SK-N-SH treated with all-trans-retinoic acid at 6 μM for 48 hours (cell line): ENCODE data around the gene ABHD17C.

Source experiments
- ATAC-seq: fragments of 200-7000 bp; cut with Tn5 transposase; 3 replicates; pipeline ENCODE4 v1.9.1; 2020; ENCODE audit warnings: mild to moderate bottlenecking, moderate library complexity
- ARNTL ChIP-seq: fragments of 450-650 bp; formaldehyde crosslinking; IDR thresholded peaks from 2 replicates; pipeline ENCODE4 v1.5.0; 2020; ENCODE audit warnings: low read depth, mild to moderate bottlenecking, moderate library complexity, borderline replicate concordance
- BACH2 ChIP-seq: fragments of 250-450 bp; sonication (Bioruptor Pico); IDR thresholded peaks from 2 replicates; pipeline ENCODE4 v1.9.0; 2021; ENCODE audit warnings: mild to moderate bottlenecking, borderline replicate concordance
- CSDC2 ChIP-seq: fragments of 250-450 bp; sonication (Bioruptor Pico); IDR thresholded peaks from 2 replicates; pipeline ENCODE4 v1.5.0; 2020; ENCODE audit warnings: mild to moderate bottlenecking, moderate library complexity
- CSRNP3 ChIP-seq: fragments of 250-450 bp; sonication (Bioruptor Pico); IDR thresholded peaks from 2 replicates; pipeline ENCODE4 v1.5.1; 2021; ENCODE audit warnings: mild to moderate bottlenecking, moderate library complexity
- ESRRG ChIP-seq: fragments of 250-450 bp; sonication (Bioruptor Pico); IDR thresholded peaks from 2 replicates; pipeline ENCODE4 v1.6.1; 2021; ENCODE audit warnings: mild to moderate bottlenecking
- ISL1 ChIP-seq: fragments of 250-450 bp; sonication (Bioruptor Pico); IDR thresholded peaks from 2 replicates; pipeline ENCODE4 v2.1.2; 2022; ENCODE audit warnings: mild to moderate bottlenecking, moderate library complexity
- OSR1 ChIP-seq: fragments of 250-450 bp; sonication (Bioruptor Pico); IDR thresholded peaks from 2 replicates; pipeline ENCODE4 v1.8.0; 2022; ENCODE audit warnings: moderate library complexity, mild to moderate bottlenecking, inconsistent platforms
- PATZ1 ChIP-seq: fragments of 250-450 bp; sonication (Bioruptor Pico); IDR thresholded peaks from 2 replicates; pipeline ENCODE4 v1.8.0; 2020; ENCODE audit warnings: mild to moderate bottlenecking, moderate library complexity, borderline replicate concordance
- POU6F1 ChIP-seq: fragments of 250-450 bp; sonication (Bioruptor Pico); IDR thresholded peaks from 2 replicates; pipeline ENCODE4 v1.8.0; 2021; ENCODE audit warnings: low read depth, mild to moderate bottlenecking, moderate library complexity, borderline replicate concordance
- PPARA ChIP-seq: fragments of 250-450 bp; sonication (Bioruptor Pico); IDR thresholded peaks from 2 replicates; pipeline ENCODE4 v1.5.0; 2020; ENCODE audit warnings: mild to moderate bottlenecking, borderline replicate concordance
- RARB ChIP-seq: fragments of 250-450 bp; sonication (Bioruptor Pico); IDR thresholded peaks from 2 replicates; pipeline ENCODE4 v1.8.0; 2021; ENCODE audit warnings: mild to moderate bottlenecking, moderate library complexity
- SNAI2 ChIP-seq: fragments of 250-450 bp; sonication (Bioruptor Pico); IDR thresholded peaks from 2 replicates; pipeline ENCODE4 v1.5.0; 2020; ENCODE audit warnings: mild to moderate bottlenecking, moderate library complexity
- TCF4 ChIP-seq: fragments of 250-450 bp; sonication (Bioruptor Pico); IDR thresholded peaks from 2 replicates; pipeline ENCODE4 v1.8.0; 2021; ENCODE audit warnings: mild to moderate bottlenecking, moderate library complexity, borderline replicate concordance
- TOX ChIP-seq: fragments of 250-450 bp; sonication (Bioruptor Pico); IDR thresholded peaks from 2 replicates; pipeline ENCODE4 v1.8.0; 2021; ENCODE audit warnings: mild to moderate bottlenecking, moderate library complexity, borderline replicate concordance
- TSHZ2 ChIP-seq: fragments of 250-450 bp; sonication (Bioruptor Pico); IDR thresholded peaks from 2 replicates; pipeline ENCODE4 v1.5.0; 2020; ENCODE audit warnings: mild to moderate bottlenecking, moderate library complexity
- ZC3H10 ChIP-seq: fragments of 250-450 bp; sonication (Bioruptor Pico); IDR thresholded peaks from 2 replicates; pipeline ENCODE4 v1.5.1; 2021; ENCODE audit warnings: mild to moderate bottlenecking, moderate library complexity
- ZFP30 ChIP-seq: fragments of 450-650 bp; formaldehyde crosslinking; IDR thresholded peaks from 2 replicates; pipeline ENCODE4 v1.5.0; 2022; ENCODE audit warnings: mild to moderate bottlenecking, moderate library complexity
- ZNF565 ChIP-seq: fragments of 450-650 bp; formaldehyde crosslinking; conservative IDR thresholded peaks from 2 replicates; pipeline ENCODE4 v1.5.0; 2020; ENCODE audit warnings: low read depth, mild to moderate bottlenecking, moderate library complexity
- ZNF70 ChIP-seq: fragments of 450-650 bp; formaldehyde crosslinking; IDR thresholded peaks from 2 replicates; pipeline ENCODE4 v1.5.0; 2020; ENCODE audit warnings: mild to moderate bottlenecking, moderate library complexity
- ZNF8 ChIP-seq: fragments of 450-650 bp; formaldehyde crosslinking; IDR thresholded peaks from 2 replicates; pipeline ENCODE4 v1.5.0; 2020; ENCODE audit warnings: mild to moderate bottlenecking, moderate library complexity

ABHD17C gene

GRCh38 chr15:80747317-80748053 lies 52.4 kb downstream of the ABHD17C start:
- no peak for ATAC-seq
- TF ChIP-seq TOX (CRISPR knock-in tag), result no peak
- no peak for TF ChIP-seq TCF4 (CRISPR knock-in tag)
- TF ChIP-seq ZNF565, result no peak
- no peak for TF ChIP-seq ZNF70 (CRISPR knock-in tag)
- TF ChIP-seq ZFP30 (CRISPR knock-in tag), result no peak
- TF ChIP-seq ZNF8 (CRISPR knock-in tag), result no peak

GRCh38 chr15:80749589-80749988 lies 54.5 kb downstream of the ABHD17C start:
- ATAC-seq, result no peak
- TF ChIP-seq OSR1 (CRISPR knock-in tag), result no peak
- TF ChIP-seq POU6F1, result no peak
- TF ChIP-seq CSDC2 (CRISPR knock-in tag), result no peak
- TF ChIP-seq ZNF8 (CRISPR knock-in tag), result no peak
- TF ChIP-seq ESRRG (CRISPR knock-in tag), result no peak
- no peak for TF ChIP-seq ISL1 (CRISPR knock-in tag)
- no peak for TF ChIP-seq ARNTL (CRISPR knock-in tag)
- TF ChIP-seq SNAI2 (CRISPR knock-in tag), result no peak
- TF ChIP-seq ZFP30 (CRISPR knock-in tag), result no peak
- no peak for TF ChIP-seq CSRNP3 (CRISPR knock-in tag)
- no peak for TF ChIP-seq TSHZ2 (CRISPR knock-in tag)
- no peak for TF ChIP-seq ZNF565
- TF ChIP-seq RARB (CRISPR knock-in tag), result no peak
- no peak for TF ChIP-seq PATZ1
- no peak for TF ChIP-seq PPARA (CRISPR knock-in tag)
- no peak for TF ChIP-seq ZC3H10 (CRISPR knock-in tag)
- TF ChIP-seq TOX (CRISPR knock-in tag), result no peak
- no peak for TF ChIP-seq TCF4 (CRISPR knock-in tag)

GRCh38 chr15:80750575-80750974 lies 55.5 kb downstream of the ABHD17C start:
- ATAC-seq, result no peak
- TF ChIP-seq ZNF565 (no peak), SNAI2 (CRISPR knock-in tag) (no peak), ZFP30 (CRISPR knock-in tag) (no peak), ARNTL (CRISPR knock-in tag) (no peak), PATZ1 (no peak), TSHZ2 (CRISPR knock-in tag) (no peak), BACH2 (CRISPR knock-in tag) (no peak)
- TF ChIP-seq, all 23 proteins: peak for 0
